CD14-positive monocyte (primary cell): ENCODE results near the gene CHN1. TPM values are rescaled to one million over a fixed set of nuclear protein-coding genes. Genes with fewer than 3 reads are reported as not detected.

ENCODE experiments used
- DNase-seq, 3 donors: peaks; one replicate each; pipeline ENCODE4 v3.0.0-alpha.2; 2011 to 2022
- H2AFZ ChIP-seq: 2 replicates; pipeline ENCODE4 v1.6.0; 2012; ENCODE audit warnings: mild to moderate bottlenecking, low read depth, low read length, inconsistent platforms; ENCODE audit not compliant: insufficient read depth, poor library complexity, severe bottlenecking
- H3K27ac ChIP-seq, 2 donors: 1 replicate in 1 of 2; 2 replicates in 1 of 2; pipeline ENCODE4 v1.5.1; 2012 to 2013; ENCODE audit warnings: low read length in 2 of 2, control low read depth in 1 of 2, inconsistent platforms in 1 of 2, low read depth in 1 of 2, mild to moderate bottlenecking in 1 of 2
- H3K27me3 ChIP-seq, 2 donors: one replicate each; pipeline versions ENCODE4 v1.6.0 to v1.6.1; 2011 to 2013; ENCODE audit warnings: low read length in 2 of 2; ENCODE audit not compliant: control insufficient read depth in 2 of 2, insufficient read depth in 2 of 2
- H3K36me3 ChIP-seq, 2 donors: replicated peaks in 1 of 2; 1 replicate in 1 of 2; 2 replicates in 1 of 2; pipeline versions ENCODE4 v1.5.1 to v1.6.1; 2012 to 2013; ENCODE audit warnings: low read length in 2 of 2, control low read depth in 1 of 2, inconsistent platforms in 1 of 2, mild to moderate bottlenecking in 1 of 2; ENCODE audit not compliant: insufficient read depth in 2 of 2, control insufficient read depth in 1 of 2
- H3K4me1 ChIP-seq, 2 donors: 1 replicate in 1 of 2; 2 replicates in 1 of 2; pipeline versions ENCODE4 v1.5.1 to v1.6.1; 2012 to 2013; ENCODE audit warnings: low read length in 2 of 2, control low read depth in 1 of 2, inconsistent platforms in 1 of 2, mild to moderate bottlenecking in 1 of 2, moderate library complexity in 1 of 2; ENCODE audit not compliant: insufficient read depth in 2 of 2, control insufficient read depth in 1 of 2
- H3K4me2 ChIP-seq: replicated peaks from 2 replicates; pipeline ENCODE3; 2012; ENCODE audit warnings: low read length, moderate library complexity, mild to moderate bottlenecking; ENCODE audit not compliant: poor library complexity, severe bottlenecking; ENCODE audit errors: extremely low read depth
- H3K4me3 ChIP-seq, 3 experiments: fragments of 200-600 bp in 1 of 3; sonication (generic) in 1 of 3; replicated peaks in 1 of 3; 1 replicate in 2 of 3; 2 replicates in 1 of 3; pipeline ENCODE4 v1.5.1; 2011 to 2013; ENCODE audit warnings: low read length in 3 of 3, mild to moderate bottlenecking in 3 of 3, control low read depth in 2 of 3, low read depth in 2 of 3, inconsistent platforms in 1 of 3, moderate library complexity in 1 of 3
- H3K79me2 ChIP-seq: 2 replicates; pipeline ENCODE4 v1.6.0; 2012; ENCODE audit warnings: mild to moderate bottlenecking, control low read depth, inconsistent platforms, low read length, moderate library complexity; ENCODE audit not compliant: insufficient read depth
- H3K9ac ChIP-seq: 2 replicates; pipeline ENCODE4 v1.6.0; 2017; ENCODE audit warnings: low read length, mild to moderate bottlenecking; ENCODE audit not compliant: insufficient read depth, poor library complexity, severe bottlenecking
- H3K9me3 ChIP-seq, 2 donors: replicated peaks in 1 of 2; 1 replicate in 1 of 2; 2 replicates in 1 of 2; pipeline versions ENCODE4 v1.5.1 to v1.6.1; 2012 to 2013; ENCODE audit warnings: low read length in 2 of 2, control low read depth in 1 of 2; ENCODE audit not compliant: control insufficient read depth in 1 of 2, insufficient read depth in 1 of 2
- H4K20me1 ChIP-seq: 2 replicates; pipeline ENCODE4 v1.6.0; 2012; ENCODE audit warnings: mild to moderate bottlenecking, low read length, control low read depth, moderate library complexity; ENCODE audit not compliant: insufficient read depth
- H3K27ac Mint-ChIP-seq, 7 donors: one replicate each; pipeline ENCODE4 v1.8.0; 2020; ENCODE audit warnings: mild to moderate bottlenecking in 7 of 7, mixed read lengths in 7 of 7, moderate library complexity in 6 of 7, inconsistent platforms in 2 of 7
- H3K27me3 Mint-ChIP-seq, 3 donors: one replicate each; pipeline ENCODE4 v1.8.0; 2021 to 2022; ENCODE audit warnings: low read depth in 3 of 3, mild to moderate bottlenecking in 3 of 3, mixed read lengths in 3 of 3, moderate library complexity in 3 of 3, inconsistent platforms in 1 of 3
- H3K36me3 Mint-ChIP-seq, 2 donors: one replicate each; pipeline ENCODE4 v1.8.0; 2020; ENCODE audit warnings: mixed read lengths in 2 of 2, inconsistent platforms in 1 of 2, mild to moderate bottlenecking in 1 of 2
- H3K4me1 Mint-ChIP-seq: one replicate; pipeline ENCODE4 v1.8.0; 2020; ENCODE audit warnings: mild to moderate bottlenecking, mixed read lengths
- H3K4me3 Mint-ChIP-seq, 2 donors: one replicate each; pipeline ENCODE4 v1.8.0; 2020; ENCODE audit warnings: mild to moderate bottlenecking in 2 of 2, mixed read lengths in 2 of 2, moderate library complexity in 1 of 2
- H3K9me3 Mint-ChIP-seq, 7 donors: one replicate each; pipeline ENCODE4 v1.8.0; 2020 to 2022; ENCODE audit warnings: mixed read lengths in 7 of 7, mild to moderate bottlenecking in 6 of 7, moderate library complexity in 6 of 7, inconsistent platforms in 2 of 7
- WGBS: methylation state at CpG from one replicate; pipeline ENCODE4 v1.1.5; 2013; ENCODE audit warnings: missing lambda C conversion rate; ENCODE audit not compliant: insufficient coverage; 5-methylcytosine and 5-hydroxymethylcytosine counted together
- intact Hi-C, 2 donors: fragments of 100-400 bp; cut with micrococcal nuclease; formaldehyde crosslinking; loops; one replicate each; pipeline versions ENCODE4 v1.15.0 to v1.15.1; 2023
- polyA plus RNA-seq, 3 donors: library from polyadenylated mRNA; depleted of rRNA in 1 of 3; unstranded in 2 of 3; stranded (reverse) in 1 of 3; fragments of 300-500 nt in 2 of 3; fragments of >200 nt in 1 of 3; fragmentation: Illumina TruSeq in 2 of 3; gene quantifications; 1 replicate in 2 of 3; 2 replicates in 1 of 3; pipeline ENCODE4 v1.2.3, GENCODE V29; 2012 to 2021
- TF ChIP-seq, protein P1 (sequence below): fragments of 200-600 bp; IDR thresholded peaks from one replicate; pipeline ENCODE4 v1.8.0; 2022; ENCODE audit warnings: antibody characterized with exemption, mild to moderate bottlenecking

Gene CHN1
- polyA plus RNA-seq, 3 donors, result 0.36 TPM; not detected in 2

DNA sequence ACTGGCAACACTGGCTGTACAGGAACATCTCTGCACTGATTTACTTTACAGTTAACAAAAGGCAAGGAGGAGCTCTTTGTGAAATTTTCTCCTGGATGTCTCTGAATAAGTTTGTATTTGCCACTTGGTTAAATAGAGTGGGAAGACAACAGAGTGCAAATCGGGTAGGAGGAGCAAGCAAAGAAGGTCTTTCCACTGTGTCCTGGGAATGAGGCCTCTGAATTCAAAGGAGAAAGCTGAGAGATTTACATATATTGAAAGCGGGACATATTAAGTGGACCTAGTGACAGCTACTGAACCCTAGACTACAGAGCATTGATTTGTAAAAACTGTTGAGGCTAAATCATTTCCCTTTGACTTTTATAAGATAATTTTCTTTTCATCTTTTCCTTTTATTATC, 123.5 kb downstream of the CHN1 start:
- Mint-ChIP-seq H3K27ac (no peak overlapping the region), H3K4me3 (no peak overlapping the region), H3K4me1 (no peaks in the 10 kb centered on the region), H3K9me3 (peaks cover 0 to 4% (median 0%) of the 10 kb centered on the region in 7 donors), H3K36me3 (no peaks in the 10 kb centered on the region), H3K27me3 (peaks cover 0 to 2% (median 0%) of the 10 kb centered on the region in 3 donors)
- DNase-seq, result no peak
- Histone ChIP-seq H3K27me3 (no peaks in the 10 kb centered on the region), H3K4me1 (no peaks in the 10 kb centered on the region), H3K36me3 (no peaks in the 10 kb centered on the region), H3K79me2 (no peaks in the 10 kb centered on the region), H3K9ac (no peak overlapping the region), H3K4me3 (no peak overlapping the region), H3K27ac (no peak overlapping the region), H4K20me1 (no peaks in the 10 kb centered on the region), H2AFZ (no peak overlapping the region), H3K4me2 (no peak overlapping the region), H3K9me3 (no peaks in the 10 kb centered on the region)
- TF ChIP-seq, protein P1, sequence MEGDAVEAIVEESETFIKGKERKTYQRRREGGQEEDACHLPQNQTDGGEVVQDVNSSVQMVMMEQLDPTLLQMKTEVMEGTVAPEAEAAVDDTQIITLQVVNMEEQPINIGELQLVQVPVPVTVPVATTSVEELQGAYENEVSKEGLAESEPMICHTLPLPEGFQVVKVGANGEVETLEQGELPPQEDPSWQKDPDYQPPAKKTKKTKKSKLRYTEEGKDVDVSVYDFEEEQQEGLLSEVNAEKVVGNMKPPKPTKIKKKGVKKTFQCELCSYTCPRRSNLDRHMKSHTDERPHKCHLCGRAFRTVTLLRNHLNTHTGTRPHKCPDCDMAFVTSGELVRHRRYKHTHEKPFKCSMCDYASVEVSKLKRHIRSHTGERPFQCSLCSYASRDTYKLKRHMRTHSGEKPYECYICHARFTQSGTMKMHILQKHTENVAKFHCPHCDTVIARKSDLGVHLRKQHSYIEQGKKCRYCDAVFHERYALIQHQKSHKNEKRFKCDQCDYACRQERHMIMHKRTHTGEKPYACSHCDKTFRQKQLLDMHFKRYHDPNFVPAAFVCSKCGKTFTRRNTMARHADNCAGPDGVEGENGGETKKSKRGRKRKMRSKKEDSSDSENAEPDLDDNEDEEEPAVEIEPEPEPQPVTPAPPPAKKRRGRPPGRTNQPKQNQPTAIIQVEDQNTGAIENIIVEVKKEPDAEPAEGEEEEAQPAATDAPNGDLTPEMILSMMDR, result no peak
- WGBS, result no CpG with 5 or more reads among the region's 2 CpGs
- intact Hi-C loops, result no loop called here

GRCh38 chr2:174878537-174879147, 126.5 kb downstream of the CHN1 start:
- no peaks in the 10 kb centered on the region for H4K20me1 ChIP-seq
- Mint-ChIP-seq H3K27me3 (peaks cover 0 to 2% (median 0%) of the 10 kb centered on the region in 3 donors), H3K4me1 (no peaks in the 10 kb centered on the region), H3K27ac (peak overlapping the region in 1 of 7 donors; percentile 50), H3K36me3 (no peaks in the 10 kb centered on the region), H3K9me3 (peaks cover 0 to 2% (median 0%) of the 10 kb centered on the region in 7 donors), H3K4me3 (no peak overlapping the region)
- H3K9me3 ChIP-seq, result no peaks in the 10 kb centered on the region
- H3K9ac ChIP-seq, result no peak overlapping the region
- intact Hi-C loops, result no loop called here
- no peaks in the 10 kb centered on the region for H3K4me1 ChIP-seq
- H3K4me3 ChIP-seq, result no peak overlapping the region
- no peaks in the 10 kb centered on the region for H3K27me3 ChIP-seq
- H3K79me2 ChIP-seq, result no peaks in the 10 kb centered on the region
- no peaks in the 10 kb centered on the region for H3K36me3 ChIP-seq
- DNase-seq, result no peak
- 31% methylated on average over 2 of the region's 4 CpGs for WGBS
- H3K4me2 ChIP-seq, result no peak overlapping the region
- H3K27ac ChIP-seq, result no peak overlapping the region
- TF ChIP-seq, protein P1, result no peak
- no peak overlapping the region for H2AFZ ChIP-seq
